ENCODE data around the gene SREBF1.

The SREBF1 gene

GRCh38 chr17:17842111-17842876 is 5.5 kb upstream of the SREBF1 start:
- no peak for DNase-seq (ENCODE audit: low read depth in 1 of 2, low spot score in 1 of 2)

GRCh38 chr17:17841601-17842025 is 4.8 kb upstream of the SREBF1 start:
- DNase-seq (ENCODE audit: low read depth in 1 of 2, low spot score in 1 of 2), result no peak

DNA sequence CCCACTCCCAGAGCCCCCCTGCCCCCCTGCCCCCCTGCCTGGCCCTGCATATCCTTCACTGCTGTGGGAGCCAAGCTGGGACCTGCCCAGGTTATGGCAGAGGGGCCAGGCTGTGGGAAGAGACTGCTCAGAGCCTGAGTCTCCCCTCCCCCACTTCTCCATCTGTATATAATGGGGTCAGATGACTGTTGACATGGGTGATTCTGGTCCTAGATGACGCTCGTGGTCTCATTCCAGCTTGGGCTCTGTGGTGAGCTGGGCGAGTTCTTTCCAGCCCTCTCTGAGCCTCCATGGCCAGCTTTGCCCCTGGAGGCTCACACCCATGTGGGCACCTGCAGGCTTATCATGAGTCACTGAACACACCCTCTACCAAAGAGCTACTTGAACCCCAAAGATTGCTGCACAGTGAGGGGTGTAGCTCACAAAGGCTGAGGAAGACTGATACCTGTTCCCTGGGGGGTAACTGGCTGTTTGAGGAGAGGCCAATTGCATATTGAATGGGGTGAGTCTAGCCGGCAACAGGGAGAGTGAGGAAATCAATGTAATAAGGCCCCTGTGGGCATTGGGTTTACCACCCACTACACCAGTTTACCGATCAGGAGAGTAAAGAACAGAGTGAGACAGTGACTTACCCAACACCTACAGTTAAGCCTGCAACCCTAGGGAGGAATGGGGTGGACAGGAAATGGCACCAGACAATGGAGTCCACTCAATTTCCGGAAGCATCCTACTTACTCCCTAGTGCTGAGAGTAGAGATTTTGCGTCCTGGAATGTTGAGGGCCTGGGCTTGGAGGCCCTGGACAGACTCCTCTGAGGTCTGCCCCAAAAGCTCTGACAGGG is 4.2 kb upstream of the SREBF1 start:
- DNase-seq (ENCODE audit: low read depth in 1 of 2, low spot score in 1 of 2), result no peak

GRCh38 chr17:17839791-17840707 is 3.3 kb upstream of the SREBF1 start:
- DNase-seq (ENCODE audit: low read depth in 1 of 2, low spot score in 1 of 2), result peak; percentile 55 to 57

- DNase-seq (ENCODE audit: low read depth in 1 of 2, low spot score in 1 of 2), result no peak
Observed at GRCh38 chr17:17837966-17838962, 1.5 kb upstream of the SREBF1 start.

DNA sequence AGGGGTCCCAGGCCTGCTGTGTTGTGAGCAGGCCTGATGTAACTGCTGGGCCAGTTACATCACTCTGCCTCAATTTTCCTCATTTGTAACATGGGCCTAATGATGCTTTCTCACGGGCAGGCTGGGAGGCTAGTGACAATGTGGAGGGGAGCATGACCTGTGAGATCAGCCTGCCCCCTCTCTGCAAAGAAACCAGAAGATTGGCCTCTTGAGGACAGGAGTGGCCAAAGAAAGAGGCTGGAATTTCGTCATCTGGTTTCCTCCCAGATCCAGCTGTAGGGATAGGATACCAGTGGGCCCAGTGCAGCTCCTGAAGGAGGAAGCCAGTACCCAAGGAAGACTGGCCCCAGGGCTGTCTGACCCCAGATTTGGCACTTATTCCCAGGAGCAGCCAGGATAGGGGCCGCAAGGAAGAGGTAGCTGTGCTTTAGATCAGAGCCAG is 615 bp upstream of the SREBF1 start:
- no peak for DNase-seq (ENCODE audit: low read depth in 1 of 2, low spot score in 1 of 2)

DNA sequence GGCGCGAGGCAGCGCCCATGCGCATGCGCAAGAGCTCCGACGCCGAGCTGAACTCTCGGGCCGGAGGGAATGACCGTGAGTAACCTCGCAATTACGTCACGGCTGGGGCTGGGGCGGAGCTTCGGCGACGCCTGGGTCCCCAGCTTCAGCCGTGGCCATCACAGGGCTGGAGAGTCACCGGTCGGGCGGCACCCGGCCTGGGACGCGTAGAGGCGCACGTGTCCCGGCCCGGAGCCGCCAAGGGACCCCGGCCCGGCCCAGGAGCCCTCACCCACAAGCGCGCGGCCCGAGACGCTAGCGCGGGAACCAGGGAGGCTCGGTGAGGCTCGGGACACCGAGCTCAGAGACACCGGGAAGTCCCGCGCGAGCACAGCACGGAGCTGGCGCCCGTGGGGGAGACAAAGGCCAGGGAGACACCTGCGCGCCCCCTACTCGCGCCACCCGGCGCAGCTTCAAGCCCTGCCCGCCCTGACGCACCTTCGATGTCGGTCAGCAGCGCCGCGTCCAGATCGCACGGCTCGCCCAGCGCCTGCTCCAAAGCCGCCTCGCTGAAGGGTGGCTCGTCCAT is 452 bp downstream of the SREBF1 start:
- DNase-seq (ENCODE audit: low read depth in 1 of 2, low spot score in 1 of 2), result peak; percentile 93 to 96

- no peak for DNase-seq (ENCODE audit: low read depth in 1 of 2, low spot score in 1 of 2)
Observed at GRCh38 chr17:17835415-17836249, 1.2 kb downstream of the SREBF1 start.

GRCh38 chr17:17834974-17835373 is 1.8 kb downstream of the SREBF1 start:
- DNase-seq (ENCODE audit: low read depth in 1 of 2, low spot score in 1 of 2), result no peak

DNA sequence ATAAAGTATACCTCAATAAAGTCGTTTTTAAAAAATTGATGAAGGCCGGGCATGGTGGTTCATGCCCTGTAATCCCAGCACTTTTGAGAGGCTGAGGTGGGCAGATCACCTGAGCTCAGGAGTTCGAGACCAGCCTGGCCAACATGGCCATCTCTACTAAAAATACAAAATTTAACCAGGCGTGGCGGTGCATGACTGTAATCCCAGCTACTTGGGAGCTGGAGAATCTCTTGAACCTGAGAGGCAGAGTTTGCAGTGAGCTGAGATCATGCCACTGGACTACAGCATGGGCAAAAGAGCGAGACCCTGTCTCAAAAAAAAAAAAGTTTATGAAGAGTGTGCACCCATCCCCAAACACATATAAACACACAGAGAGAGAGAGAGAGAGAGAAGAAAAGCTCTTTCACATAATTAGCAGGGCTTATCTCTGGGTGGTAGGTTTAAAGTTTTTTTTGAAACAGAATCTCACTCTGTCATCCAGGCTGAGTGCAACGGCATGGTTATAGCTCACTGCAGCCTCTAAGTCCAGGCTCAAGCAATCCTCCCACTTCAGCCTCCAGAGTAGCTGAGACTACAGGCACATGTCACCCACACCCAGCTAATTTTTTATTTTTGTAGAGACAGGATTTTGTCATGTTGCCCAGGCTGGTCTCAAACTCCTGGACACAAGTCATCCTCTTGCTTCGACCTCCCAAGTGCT is 3.0 kb downstream of the SREBF1 start:
- DNase-seq (ENCODE audit: low read depth in 1 of 2, low spot score in 1 of 2), result no peak

- DNase-seq (ENCODE audit: low read depth in 1 of 2, low spot score in 1 of 2), result no peak
Observed at GRCh38 chr17:17832032-17832363, 4.8 kb downstream of the SREBF1 start.

DNA sequence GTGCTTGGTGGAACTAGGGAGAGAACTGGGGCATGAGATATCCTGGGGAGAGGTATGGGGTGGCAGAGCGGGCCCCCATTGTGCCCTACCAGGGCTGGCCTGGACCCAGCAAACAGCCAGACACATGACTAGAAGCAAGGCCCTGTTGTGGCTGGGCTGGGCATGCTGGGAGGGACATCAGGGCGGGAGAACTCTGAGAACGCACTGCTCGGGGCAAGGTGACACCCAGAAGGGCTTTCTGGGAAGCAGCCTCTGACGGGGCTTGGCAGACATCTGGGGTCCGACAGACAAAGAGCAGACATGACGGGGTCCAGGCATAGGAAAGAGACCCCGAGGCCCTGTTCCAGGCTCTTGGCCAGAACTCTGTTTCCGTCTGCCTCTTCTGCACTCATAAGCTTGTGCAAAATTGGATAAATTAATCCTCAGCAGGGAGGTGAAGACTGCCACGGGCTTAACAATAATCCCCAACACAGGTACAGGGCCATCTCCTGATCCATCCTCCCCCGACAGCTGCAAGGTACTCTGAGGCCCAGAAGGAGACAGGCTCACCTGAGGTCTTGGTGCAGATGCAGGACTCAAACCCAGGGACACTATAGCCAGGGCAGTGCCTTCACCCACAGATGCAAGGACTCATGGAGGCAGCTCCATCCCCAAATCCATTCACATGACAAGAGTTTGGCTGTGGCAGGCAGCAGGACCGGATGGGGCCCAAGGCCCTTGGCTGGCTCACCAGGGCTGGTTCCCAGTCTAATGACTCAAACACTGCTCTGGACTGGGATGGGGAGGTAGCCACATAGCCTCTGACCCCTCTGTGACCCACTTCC is 5.4 kb downstream of the SREBF1 start:
- no peak for DNase-seq (ENCODE audit: low read depth in 1 of 2, low spot score in 1 of 2)

- no peak for DNase-seq (ENCODE audit: low read depth in 1 of 2, low spot score in 1 of 2)
Observed at GRCh38 chr17:17830740-17831207, 6.0 kb downstream of the SREBF1 start.

DNA sequence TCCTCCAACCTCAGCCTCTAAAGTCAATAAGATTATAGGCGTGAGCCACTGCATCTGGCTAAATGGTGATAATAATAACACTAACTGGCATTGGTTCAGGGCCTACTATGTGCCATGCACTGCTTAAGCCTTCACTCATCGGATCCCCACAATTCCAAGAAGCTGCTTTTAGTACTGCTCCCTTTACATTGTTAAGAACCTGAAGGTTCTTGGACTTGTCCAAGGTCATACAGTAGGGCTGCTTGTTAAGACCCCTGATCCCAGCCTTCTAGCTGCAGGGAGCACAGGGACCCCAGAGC is 6.6 kb downstream of the SREBF1 start:
- no peak for DNase-seq (ENCODE audit: low read depth in 1 of 2, low spot score in 1 of 2)

GRCh38 chr17:17827826-17828621 is 8.8 kb downstream of the SREBF1 start:
- no peak for DNase-seq (ENCODE audit: low read depth in 1 of 2, low spot score in 1 of 2)

- no peak for DNase-seq (ENCODE audit: low read depth in 1 of 2, low spot score in 1 of 2)
Observed at GRCh38 chr17:17826942-17827785, 9.6 kb downstream of the SREBF1 start.
